M059J (cell line): ENCODE results near the gene SULT1B1. TPM values are rescaled to one million over a fixed set of nuclear protein-coding genes. Genes with fewer than 3 reads are reported as not detected.

Source experiments
- DNase-seq: peaks from one replicate; pipeline ENCODE4 v3.0.0-alpha.2; 2012; ENCODE audit warnings: low read depth
- total RNA-seq: library from RNA; depleted of rRNA; stranded (reverse); fragments of >200 nt; shearing (Covaris generic); gene quantifications from 2 replicates; pipeline ENCODE4 v1.2.3, GENCODE V29; 2014

Gene SULT1B1
- total RNA-seq, 1 experiment from 2014 or later: not detected

DNA sequence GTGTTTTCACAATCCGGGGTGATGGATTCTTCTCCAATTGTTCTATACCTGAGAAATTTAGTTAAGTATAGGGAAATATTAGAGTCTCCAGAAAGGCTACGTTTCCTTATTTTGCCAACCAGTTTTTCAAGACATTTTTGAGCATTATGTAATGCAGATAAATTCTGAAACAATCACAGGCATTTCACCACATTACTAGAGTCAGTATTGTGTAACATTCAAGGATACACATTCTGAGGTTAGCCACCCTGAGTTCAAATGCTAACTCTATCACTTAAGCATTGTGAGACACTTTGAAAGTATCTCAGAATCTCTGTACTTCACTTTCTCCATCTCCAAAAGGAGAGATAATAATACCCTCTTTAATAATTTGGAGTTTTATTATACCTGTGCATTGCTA is 10.6 kb downstream of the SULT1B1 start:
- DNase-seq: no peak

DNA sequence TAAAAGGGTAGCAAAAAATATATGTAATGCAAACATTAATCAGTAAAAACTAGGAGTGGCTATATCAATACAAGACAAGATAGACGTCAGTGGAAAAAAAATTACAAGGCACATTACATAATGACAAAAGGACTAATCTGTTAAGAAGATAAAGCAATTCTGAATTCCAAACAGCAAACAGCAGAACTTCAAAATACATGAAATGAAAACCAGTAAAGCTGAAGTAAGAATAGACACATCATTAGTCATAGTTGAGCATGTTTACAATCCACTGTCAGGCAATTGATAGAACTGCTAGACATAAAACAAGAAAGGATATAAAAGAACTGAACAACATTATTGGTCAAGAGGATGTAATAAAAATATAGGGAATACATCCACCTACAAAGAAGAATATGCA is 12.2 kb downstream of the SULT1B1 start:
- DNase-seq: no peak

DNA sequence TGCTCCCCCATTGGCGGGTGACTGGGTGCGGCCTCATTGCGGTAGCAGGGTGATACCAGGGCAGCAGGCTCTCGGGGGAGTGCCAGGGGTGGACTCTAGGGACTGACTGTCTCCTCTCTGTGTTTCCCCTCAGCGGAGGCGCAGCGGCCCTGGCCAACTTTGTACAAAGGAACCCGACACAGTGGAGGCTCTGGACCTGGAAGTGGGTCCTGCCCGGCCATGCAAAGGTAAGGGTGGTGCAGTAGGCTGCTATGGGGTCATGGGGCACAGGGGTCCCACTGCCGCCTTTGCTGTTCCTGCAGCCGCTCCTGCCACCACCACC is 16.3 kb downstream of the SULT1B1 start:
- DNase-seq: no peak

DNA sequence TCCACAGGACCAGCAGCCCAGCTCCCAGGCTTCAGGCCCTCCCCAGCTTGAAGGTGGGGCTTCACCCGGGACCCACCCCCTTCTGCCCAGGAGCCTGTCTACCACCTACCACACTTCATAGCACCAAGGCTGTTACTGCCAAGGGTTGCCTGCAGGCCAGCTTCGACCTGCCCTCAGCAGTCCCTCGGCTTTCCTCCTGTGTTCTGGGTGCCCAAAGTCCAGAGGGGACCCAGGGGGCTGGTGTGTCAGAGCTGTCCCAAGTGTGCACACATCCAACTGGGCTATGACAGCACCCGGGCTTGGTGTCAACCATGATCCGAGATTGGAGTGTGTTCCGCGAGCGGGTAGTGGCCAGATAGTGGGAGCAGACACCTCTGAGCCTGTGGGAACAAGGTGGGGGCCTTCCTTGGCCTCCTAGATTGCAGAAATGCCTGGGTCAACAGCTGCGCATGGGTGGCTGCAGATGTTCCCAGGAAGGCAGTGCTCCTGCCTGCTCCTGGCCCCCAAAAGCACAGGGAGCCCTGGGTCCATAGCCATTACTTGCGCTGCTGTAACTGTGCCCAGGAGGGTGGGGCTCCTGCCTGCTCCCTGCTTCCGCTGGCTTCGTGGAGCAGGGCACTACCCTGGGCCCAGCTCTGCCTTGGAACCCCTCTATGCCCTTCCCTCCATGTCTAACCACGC is 16.8 kb downstream of the SULT1B1 start:
- DNase-seq: no peak

DNA sequence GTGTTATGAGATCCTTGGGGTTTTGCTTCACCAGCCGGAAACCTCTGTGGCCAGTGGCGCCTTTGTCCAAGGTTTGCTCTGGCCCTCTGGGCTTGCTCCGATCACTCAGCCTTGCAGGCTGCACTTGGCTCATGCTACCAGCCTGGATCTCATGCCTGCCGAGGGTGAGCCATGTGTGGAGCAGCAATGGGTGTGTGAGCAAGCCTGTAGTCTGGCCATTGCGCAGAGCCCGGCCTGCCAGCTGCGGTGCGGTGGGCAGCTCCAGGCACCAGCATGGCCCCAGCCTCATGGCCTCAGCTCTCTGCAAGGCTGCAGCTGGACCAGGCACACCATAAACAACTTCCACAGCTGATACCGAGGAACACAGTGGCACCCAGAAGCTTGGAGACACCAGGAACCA is 17.8 kb downstream of the SULT1B1 start:
- no peak for DNase-seq

DNA sequence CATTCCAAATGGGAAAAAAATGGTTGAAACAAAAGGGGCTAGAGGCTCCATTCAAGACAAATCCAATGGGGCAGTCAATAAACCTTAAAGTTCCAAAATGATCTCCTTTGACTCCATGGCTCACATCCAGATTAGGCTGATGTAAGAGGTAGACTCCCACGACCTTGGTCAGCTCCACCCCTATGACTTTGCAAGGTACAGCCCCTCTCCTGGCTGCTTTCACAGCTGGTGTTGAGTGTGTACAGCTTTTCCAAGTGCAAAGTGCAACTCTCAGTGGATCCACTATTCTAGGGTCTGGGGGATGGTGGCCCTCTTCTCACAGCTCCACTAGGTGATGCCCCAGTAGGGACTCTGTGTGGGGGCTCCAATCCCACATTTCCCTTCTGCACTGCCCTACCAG is 21.5 kb downstream of the SULT1B1 start:
- DNase-seq: no peak

DNA sequence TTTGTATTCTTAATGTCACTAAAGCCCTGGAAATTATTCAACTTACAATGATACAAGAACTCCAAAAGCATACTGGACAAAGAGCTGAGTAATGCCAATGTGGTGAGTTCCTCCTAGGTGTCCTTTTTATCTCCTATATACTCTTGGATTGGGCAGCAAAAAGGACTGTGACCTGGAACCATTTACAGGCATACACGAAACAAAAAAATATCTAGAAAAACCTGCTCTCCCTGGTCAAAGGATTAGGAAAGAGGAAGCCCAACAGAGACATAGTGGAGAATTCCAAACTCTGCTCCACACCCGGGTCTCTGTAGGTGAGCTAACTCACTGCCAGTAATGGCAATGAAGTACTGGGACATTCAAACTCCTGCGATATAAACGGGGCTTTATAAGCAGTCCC is 25.3 kb downstream of the SULT1B1 start:
- DNase-seq: no peak

DNA sequence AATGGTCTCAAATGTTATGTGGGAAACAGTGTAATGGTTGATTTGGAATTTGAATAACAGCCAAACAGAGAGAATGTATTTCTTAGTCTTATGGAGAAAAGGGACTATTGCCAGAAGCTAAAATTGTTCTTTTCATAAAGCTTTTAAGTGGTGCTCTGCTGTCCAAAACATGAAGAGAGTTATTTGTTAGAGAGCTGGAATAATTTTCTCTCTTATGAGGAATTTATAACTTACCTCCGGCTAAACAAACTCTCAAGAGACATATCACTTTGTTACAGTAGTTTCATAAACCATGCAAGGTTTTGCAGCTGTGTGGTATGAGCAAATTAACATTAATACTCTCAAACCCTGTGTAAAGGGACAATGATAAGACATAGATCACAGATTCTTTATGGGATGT is 28.6 kb downstream of the SULT1B1 start:
- no peak for DNase-seq

DNA sequence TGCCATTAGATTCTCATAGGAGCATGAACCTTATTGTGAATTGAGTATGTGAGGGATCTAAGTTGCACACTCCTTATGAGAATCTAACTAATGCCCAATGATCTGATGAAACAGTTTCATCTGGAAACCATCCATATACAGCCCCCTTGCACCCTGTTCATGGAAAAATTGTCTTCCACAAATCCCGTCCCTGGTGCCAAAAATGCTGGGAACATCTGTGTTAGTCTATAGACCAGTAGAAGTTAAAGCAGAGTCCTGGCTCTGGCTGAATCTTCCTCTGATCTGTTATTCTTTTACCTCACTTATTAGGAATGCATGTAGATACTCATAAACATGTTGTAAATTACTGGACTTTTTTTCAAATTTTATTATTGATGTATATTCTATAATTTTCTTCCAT is 29.2 kb downstream of the SULT1B1 start:
- DNase-seq: no peak

DNA sequence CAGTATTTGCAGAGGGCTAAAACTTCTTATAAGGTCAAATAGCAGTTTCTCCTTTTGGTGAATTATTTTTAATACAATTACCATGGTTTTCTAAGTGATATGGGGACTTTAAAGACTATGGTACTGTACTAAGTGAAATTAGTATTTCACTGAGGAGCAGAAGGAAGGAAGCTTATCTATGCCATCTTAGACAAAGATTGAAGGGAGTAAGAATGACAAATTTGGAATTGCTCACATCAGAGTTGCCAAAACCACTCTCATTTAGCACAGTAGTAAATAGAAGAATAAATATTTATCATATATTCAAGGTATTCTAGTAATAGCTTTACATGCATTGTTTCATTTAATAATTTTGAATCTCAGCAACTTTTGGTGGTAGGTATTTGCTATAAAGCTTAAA is 30.4 kb downstream of the SULT1B1 start:
- DNase-seq: no peak

DNA sequence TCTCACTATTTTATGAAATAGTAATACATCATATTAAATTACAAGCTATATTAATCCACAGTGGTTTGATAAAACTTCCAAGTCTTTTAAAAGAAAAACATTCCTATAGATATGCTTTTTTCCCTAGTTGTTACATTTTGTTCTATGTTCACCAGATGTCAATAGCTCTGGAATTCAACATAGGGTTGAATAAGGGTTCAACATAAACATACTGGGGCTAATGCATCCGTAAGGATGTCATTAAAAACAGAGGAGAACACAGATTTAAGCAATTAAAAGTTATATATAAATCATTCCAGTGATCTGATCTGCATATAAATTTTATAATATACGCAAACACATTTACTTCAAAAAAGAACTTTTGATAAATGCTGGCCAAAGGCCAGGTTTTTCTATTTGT is 32.5 kb downstream of the SULT1B1 start:
- no peak for DNase-seq

DNA sequence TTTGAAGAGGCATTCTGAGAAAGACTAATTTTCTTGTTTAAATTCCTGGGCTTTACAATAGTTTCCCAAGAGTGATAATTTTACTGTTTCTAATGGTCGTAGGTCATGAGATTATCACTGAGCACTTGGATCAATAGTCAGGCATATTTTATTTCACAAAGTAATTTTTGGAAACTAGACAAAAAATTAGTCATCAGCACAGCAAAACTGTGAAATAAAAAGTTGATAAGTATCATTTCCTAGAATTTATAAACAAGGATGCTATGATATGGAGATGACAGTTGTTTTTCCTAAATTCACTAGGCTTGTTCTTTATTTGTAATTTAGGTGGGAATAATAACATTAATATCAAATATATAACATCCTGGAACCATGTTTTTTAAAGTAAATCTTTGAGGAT is 33.0 kb downstream of the SULT1B1 start:
- no peak for DNase-seq

DNA sequence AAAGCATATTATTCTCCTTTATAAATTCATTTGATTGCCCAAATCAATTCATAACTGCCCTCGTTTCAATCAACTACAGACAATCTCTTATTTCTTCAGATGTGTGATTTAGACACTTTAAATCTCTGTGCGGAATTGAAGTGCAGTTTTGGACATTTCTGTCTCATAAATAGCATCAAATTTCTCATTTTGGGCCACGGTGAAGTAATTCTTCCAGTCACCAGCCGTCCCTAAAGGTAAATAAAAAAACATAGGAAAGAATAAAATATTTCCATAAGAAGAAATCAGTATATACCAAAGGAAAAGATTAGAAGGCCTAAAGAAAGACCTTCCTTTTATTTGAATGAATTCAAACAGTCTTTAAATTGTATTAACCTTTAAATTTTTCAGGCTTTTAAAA is 33.4 kb downstream of the SULT1B1 start:
- DNase-seq: no peak

DNA sequence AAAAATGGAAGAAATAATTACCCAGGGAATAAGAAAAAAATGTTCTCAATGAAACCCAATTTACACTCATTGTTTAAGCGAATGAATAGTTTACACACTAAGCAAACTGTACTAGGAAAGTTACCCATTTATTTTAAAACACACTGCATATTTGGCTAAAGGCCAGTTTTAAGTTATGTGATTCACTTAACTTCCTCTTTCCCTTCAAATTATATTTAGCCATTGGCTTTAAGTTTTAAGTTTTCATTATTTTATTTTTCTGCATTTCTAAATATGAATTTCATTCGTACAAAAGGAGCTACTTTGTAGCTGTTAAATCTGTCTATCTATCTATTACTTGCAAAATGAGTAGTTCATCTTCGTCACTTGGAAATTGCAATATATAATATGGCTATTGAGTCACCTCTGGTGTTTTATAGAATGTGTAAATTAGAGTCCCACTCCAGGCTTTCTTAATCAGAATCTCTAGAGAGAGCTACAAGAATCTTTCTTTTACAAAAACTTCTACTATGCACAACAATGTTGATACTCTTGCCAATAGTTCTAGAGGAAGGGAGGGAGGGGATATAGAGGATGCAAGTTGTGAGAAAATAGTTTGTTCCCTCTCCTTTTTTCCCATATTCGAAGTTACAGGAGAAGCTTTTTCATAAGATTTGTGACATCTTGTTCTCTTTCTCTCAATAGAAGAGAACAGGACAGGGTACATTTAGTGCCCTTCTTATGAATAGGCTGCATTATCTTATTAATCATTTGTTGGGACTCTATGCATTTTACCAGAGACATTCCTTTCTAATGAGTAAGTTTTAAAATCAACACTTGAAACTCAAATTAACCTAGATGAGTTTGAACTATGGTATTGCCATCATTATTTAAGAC is 41.8 kb downstream of the SULT1B1 start:
- no peak for DNase-seq

DNA sequence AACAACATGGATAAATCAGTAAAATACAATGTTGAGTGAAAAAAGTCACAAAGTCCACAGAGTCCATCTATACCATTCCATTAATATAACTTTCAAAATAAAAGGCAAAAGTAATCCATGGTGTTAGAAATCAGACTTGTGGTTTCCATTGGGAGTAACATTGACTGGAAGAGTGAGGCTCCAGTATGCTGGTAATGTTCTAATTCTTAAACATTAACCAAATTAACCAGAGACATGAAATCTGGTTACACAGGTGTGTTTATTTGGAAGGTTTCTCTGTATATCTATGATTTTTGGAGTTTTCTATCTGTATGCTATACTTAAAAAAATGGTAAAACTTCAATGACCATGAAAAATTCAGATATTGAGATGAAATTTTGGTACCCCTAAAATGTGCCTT is 42.6 kb downstream of the SULT1B1 start:
- DNase-seq: no peak

DNA sequence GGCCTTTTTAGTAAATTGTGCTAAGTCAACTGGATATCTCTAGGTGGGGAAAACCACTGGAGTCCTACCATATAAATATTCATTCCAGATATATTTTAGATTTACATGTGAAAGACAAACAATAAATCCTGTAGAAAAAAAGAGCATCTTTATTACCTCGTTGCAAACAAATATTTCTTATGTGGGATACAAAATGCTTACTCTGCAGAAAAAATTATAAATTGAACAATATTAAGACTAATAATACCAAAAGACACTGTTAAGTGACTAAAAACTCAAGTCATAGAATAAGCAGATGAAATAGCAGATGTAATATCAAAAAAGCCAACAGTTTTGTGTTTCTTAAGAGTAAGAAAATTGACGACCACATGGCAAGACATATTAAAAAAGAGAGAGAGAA is 43.8 kb downstream of the SULT1B1 start:
- DNase-seq: no peak

DNA sequence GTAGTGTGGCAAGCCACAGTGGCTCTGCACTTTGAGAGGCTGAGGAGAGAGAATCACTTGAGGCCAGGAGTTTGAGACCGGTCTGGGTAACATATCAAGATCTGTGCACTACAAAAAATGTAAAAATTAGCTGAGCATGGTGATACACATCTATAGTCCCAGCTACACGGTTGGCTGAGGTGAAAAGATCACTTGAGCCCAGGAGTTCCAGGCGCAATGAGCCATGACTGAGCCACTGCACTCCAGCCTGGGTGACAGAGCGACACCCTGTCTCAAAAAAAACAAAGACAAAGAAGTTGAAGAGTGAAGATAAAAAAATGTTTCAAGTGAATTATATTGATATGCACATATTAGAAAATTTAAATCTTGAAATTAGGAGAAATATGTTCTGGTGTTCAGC is 46.3 kb downstream of the SULT1B1 start:
- no peak for DNase-seq

DNA sequence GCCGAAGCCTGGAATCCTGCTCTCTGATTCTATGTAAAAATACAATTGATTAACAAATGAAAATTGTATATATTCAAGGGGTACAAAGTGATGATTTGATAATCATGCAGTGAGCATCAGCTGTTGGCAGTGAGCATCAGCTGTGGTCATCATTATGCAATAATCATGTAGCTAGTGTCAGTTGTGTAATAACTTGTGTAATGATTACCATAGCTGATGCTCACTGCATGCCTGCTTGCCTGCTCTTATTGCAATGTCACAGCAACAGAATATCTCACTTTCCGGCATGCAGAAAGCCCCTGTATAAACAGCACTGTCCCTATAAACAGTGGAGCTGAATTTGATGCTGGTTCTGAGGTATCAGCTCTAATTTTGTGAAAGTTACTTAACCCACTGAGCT is 46.8 kb downstream of the SULT1B1 start:
- no peak for DNase-seq

DNA sequence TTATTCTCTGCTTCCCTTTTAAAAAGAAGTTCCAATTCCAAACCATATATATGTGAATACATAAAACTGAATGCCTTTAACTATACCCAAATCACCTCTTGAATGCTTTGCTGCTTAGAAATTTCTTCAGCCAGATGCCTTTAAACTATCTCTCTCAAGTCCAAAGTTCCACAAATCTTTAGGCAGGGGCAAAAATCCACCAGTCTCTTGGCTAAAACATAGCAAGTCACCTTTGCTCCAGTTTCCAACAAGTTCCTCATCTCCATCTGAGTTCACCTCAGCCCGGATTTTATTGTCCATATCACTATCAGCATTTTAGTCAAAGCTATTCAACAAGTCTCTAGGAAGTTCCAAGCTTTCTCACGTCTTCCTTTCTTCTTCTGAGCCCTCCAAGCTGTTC is 49.8 kb downstream of the SULT1B1 start:
- no peak for DNase-seq

DNA sequence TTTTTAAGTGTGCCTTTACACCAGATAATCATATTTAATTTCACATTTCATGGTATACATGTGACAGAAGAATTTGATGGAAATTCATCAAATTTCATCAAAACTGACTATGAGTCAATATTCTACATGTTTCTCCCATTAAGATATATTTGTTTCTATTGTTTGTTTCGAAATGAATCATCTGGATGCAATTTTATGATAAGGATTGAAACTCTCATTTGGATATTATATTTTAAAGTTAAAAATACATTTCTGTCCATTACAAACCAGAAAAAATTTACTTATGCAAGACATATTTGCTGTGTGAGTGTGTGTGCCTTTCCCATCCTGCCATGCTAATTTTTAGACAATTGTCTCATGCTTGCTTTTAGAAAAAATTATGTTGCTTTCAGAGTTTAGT is 52.2 kb downstream of the SULT1B1 start:
- DNase-seq: no peak

DNA sequence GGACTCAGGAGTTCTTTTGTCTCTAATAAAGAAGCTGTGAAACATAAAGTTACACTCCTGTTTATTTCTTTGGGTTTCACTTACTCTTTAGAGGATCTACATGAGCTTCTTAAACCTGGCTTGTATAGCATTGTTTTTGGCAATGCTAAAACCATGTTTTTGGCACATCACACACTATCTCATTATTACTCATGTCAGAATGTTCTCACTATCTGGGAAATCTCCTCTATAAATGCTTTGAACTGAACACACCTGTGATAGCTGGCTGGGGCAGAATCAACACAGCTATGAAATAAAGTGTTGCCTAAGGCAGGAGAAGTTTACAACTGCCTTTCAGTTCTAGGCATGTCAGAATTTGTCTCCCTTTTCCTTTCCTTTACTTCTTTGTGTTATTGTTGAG is 52.6 kb downstream of the SULT1B1 start:
- DNase-seq: no peak

DNA sequence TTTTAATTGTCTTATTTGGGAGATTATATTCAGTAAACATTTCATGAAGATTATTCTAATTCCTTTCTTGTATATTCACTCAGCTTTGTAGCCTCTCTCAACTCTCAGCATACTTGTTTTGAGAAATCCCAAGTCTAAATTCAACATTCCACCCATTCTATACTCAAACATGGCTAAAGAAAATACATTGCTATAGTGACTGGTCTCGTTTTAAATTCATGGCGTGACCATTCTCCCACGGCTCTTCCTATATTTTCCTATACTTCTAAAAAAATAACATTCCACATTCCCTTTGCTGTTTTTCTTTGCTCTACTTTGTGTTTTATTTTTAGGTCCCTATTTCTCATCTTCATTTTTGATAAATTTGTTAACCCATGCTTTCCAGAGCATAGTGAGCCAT is 58.2 kb downstream of the SULT1B1 start:
- DNase-seq: no peak

DNA sequence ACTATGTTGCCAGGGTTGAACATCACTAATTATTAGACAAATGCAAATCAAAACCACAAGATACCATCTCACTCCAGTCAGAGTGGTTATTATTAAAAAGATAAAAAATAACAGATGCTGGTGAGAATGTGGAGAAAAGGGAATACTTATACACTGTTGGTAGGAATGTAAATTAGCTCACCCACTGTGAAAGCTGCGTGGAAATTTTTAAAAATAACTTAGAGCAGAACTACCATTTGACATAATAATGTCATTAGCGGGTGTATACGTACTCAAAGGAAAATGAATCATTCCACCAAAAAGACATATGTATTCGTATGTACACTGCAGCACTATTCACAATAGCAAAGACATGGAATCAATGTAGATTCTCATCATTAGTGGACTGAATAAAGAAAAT is 58.7 kb downstream of the SULT1B1 start:
- DNase-seq: no peak
